Neutrophil (primary cell): ENCODE data around the gene ALDH2.

ENCODE experiments used
- H3K27ac ChIP-seq: fragments of 200-600 bp; sonication (generic); 2 replicates; pipeline ENCODE4 v1.5.1; 2016; ENCODE audit warnings: mild to moderate bottlenecking, moderate library complexity
- H3K27me3 ChIP-seq: fragments of 200-600 bp; sonication (generic); 2 replicates; pipeline ENCODE4 v1.6.0; 2016; ENCODE audit warnings: mild to moderate bottlenecking
- H3K36me3 ChIP-seq: fragments of 200-600 bp; sonication (generic); 2 replicates; pipeline ENCODE4 v1.5.1; 2017
- H3K4me1 ChIP-seq, 2 experiments: fragments of 200-600 bp in 1 of 2; sonication (generic) in 1 of 2; 1 replicate in 1 of 2; 2 replicates in 1 of 2; pipeline versions ENCODE4 v1.5.1 to v1.6.1; 2013 to 2016; ENCODE audit warnings: low read depth in 1 of 2, low read length in 1 of 2, mild to moderate bottlenecking in 1 of 2, moderate library complexity in 1 of 2; ENCODE audit not compliant: control insufficient read depth in 1 of 2, insufficient read depth in 1 of 2
- H3K4me3 ChIP-seq, 2 experiments: fragments of 200-600 bp in 1 of 2; sonication (generic) in 1 of 2; 1 replicate in 1 of 2; 2 replicates in 1 of 2; pipeline ENCODE4 v1.5.1; 2013 to 2016; ENCODE audit warnings: low read depth in 1 of 2, low read length in 1 of 2, mild to moderate bottlenecking in 1 of 2, moderate library complexity in 1 of 2
- H3K9me3 ChIP-seq: fragments of 200-600 bp; sonication (generic); 2 replicates; pipeline ENCODE4 v1.5.1; 2016
- TF ChIP-seq, protein P1 (sequence below): fragments of 200-600 bp; sonication (generic); IDR thresholded peaks from 2 replicates; pipeline ENCODE4 v1.5.1; 2016; ENCODE audit warnings: antibody characterized with exemption

Gene ALDH2

DNA sequence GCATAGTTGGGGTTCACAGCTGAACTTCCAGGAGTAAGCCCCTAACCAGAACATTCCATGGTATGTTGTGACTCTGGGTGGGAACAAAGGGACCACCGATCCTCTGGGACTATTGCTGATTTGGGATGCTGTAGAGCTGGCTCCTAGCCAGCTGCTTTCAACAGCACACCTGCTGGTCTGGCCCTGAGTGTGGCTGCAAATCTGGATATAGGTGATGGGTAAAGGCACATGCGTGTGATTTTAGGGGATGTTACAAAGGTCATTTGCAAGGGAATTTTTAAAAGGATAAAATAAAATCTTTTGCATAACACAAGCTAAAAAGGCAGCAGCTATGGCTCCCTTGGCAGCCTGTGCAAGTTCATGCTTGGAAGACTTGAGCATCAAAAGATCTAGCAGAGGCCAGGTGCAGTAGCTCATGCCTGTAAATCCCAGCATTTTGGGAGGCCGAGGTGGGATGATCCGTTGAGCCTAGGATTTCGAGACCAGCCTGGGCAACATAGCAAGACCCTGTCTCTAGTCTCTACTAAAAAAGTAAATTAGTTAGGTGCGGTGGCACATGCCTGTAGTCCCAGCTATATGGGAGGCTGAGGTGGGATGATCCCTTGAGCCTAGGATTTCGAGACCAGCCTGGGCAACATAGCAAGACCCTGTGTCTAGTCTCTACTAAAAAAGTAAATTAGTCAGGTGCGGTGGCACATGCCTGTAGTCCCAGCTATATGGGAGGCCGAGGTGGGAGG lies 1.6 kb downstream of the ALDH2 start:
- Histone ChIP-seq H3K27me3 (no peaks in the 10 kb centered on the region), H3K4me3 (peak overlapping the region in 1 of 2 experiments; percentile 86), H3K36me3 (no peaks in the 10 kb centered on the region), H3K4me1 (peaks cover 45 to 54% of the 10 kb centered on the region in 2 experiments), H3K27ac (peak overlapping the region; percentile 32), H3K9me3 (no peaks in the 10 kb centered on the region)
- TF ChIP-seq, protein P1, sequence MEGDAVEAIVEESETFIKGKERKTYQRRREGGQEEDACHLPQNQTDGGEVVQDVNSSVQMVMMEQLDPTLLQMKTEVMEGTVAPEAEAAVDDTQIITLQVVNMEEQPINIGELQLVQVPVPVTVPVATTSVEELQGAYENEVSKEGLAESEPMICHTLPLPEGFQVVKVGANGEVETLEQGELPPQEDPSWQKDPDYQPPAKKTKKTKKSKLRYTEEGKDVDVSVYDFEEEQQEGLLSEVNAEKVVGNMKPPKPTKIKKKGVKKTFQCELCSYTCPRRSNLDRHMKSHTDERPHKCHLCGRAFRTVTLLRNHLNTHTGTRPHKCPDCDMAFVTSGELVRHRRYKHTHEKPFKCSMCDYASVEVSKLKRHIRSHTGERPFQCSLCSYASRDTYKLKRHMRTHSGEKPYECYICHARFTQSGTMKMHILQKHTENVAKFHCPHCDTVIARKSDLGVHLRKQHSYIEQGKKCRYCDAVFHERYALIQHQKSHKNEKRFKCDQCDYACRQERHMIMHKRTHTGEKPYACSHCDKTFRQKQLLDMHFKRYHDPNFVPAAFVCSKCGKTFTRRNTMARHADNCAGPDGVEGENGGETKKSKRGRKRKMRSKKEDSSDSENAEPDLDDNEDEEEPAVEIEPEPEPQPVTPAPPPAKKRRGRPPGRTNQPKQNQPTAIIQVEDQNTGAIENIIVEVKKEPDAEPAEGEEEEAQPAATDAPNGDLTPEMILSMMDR, result no peak

GRCh38 chr12:111769599-111769998 lies 2.9 kb downstream of the ALDH2 start:
- TF ChIP-seq, protein P1, result no peak
- Histone ChIP-seq H3K36me3 (no peaks in the 10 kb centered on the region), H3K27me3 (no peaks in the 10 kb centered on the region), H3K4me3 (no peak overlapping the region), H3K27ac (no peak overlapping the region), H3K4me1 (peaks cover 58 to 66% of the 10 kb centered on the region in 2 experiments), H3K9me3 (no peaks in the 10 kb centered on the region)

- no peaks in the 10 kb centered on the region for H3K9me3 ChIP-seq
- H3K4me1 ChIP-seq, result peaks cover 71 to 78% of the 10 kb centered on the region in 2 experiments
- TF ChIP-seq, protein P1, result no peak
- H3K27ac ChIP-seq, result peak overlapping the region; percentile 92
- H3K4me3 ChIP-seq, result peak overlapping the region in 1 of 2 experiments; percentile 7
- no peaks in the 10 kb centered on the region for H3K27me3 ChIP-seq
- no peaks in the 10 kb centered on the region for H3K36me3 ChIP-seq
These were observed 7.2 kb downstream of the ALDH2 start for GRCh38 chr12:111773801-111774551.

GRCh38 chr12:111775205-111776193 lies 8.8 kb downstream of the ALDH2 start:
- peak overlapping the region; percentile 43 to 60 for H3K4me3 ChIP-seq
- H3K27ac ChIP-seq, result peak overlapping the region; percentile 92
- no peaks in the 10 kb centered on the region for H3K27me3 ChIP-seq

More at GRCh38 chr12:111775205-111776193, 8.8 kb downstream of the ALDH2 start:
- H3K4me1 ChIP-seq, result peaks cover 68 to 71% of the 10 kb centered on the region in 2 experiments
- TF ChIP-seq, protein P1, result no peak
- H3K36me3 ChIP-seq, result no peaks in the 10 kb centered on the region
- no peaks in the 10 kb centered on the region for H3K9me3 ChIP-seq
